H1 (cell line): ENCODE data around the gene SLC6A2. TPM values are rescaled to one million over a fixed set of nuclear protein-coding genes. Genes with fewer than 3 reads are reported as not detected.

Experiments used
- CTCF ChIA-PET: fragments of 300-600 bp; sonication (Branson Sonifier 250); formaldehyde crosslinking; loops from one replicate; lab custom pipeline; 2021; ENCODE audit not compliant: partially characterized antibody; lab: Charles Lee
- POLR2A ChIA-PET: fragments of 300-600 bp; sonication (Branson Sonifier 250); formaldehyde crosslinking; loops from one replicate; lab custom pipeline; 2021; ENCODE audit warnings: inconsistent platforms; ENCODE audit not compliant: partially characterized antibody; lab: Charles Lee
- DNase-seq, 2 experiments: peaks; one replicate each; pipeline versions ENCODE4 v3.0.0 to v3.0.0-alpha.2; 2010 to 2022; ENCODE audit warnings: low spot score in 2 of 2, low read depth in 1 of 2, mixed read lengths in 1 of 2
- FAIRE-seq: peaks from 2 replicates; lab custom pipeline; 2011; peaks lifted over from hg19 to GRCh38; lab: Jason Lieb, UNC
- H2AFZ ChIP-seq: 2 replicates; pipeline ENCODE4 v1.8.1; 2012; ENCODE audit warnings: low read length, inconsistent platforms
- H2AK5ac ChIP-seq: 2 replicates; pipeline ENCODE4 v1.6.1; 2013; ENCODE audit warnings: low read depth, low read length
- H2BK120ac ChIP-seq: replicated peaks from 2 replicates; pipeline ENCODE3; 2013; ENCODE audit warnings: low read depth, low read length, inconsistent platforms
- H2BK12ac ChIP-seq: 2 replicates; pipeline ENCODE4 v1.6.1; 2013; ENCODE audit warnings: low read depth, low read length
- H2BK15ac ChIP-seq: 2 replicates; pipeline ENCODE4 v1.6.1; 2013; ENCODE audit warnings: low read length
- H2BK20ac ChIP-seq: 2 replicates; pipeline ENCODE4 v1.6.1; 2013; ENCODE audit warnings: low read length
- H2BK5ac ChIP-seq: 2 replicates; pipeline ENCODE4 v1.6.1; 2013; ENCODE audit warnings: low read depth, low read length
- H3K14ac ChIP-seq: 2 replicates; pipeline ENCODE4 v1.6.1; 2013; ENCODE audit warnings: inconsistent platforms; ENCODE audit not compliant: insufficient read length
- H3K18ac ChIP-seq: 2 replicates; pipeline ENCODE4 v1.6.1; 2013; ENCODE audit warnings: low read length; ENCODE audit errors: extremely low read depth
- H3K23ac ChIP-seq: 2 replicates; pipeline ENCODE4 v1.6.1; 2013; ENCODE audit warnings: inconsistent platforms; ENCODE audit not compliant: insufficient read length
- H3K23me2 ChIP-seq: 2 replicates; pipeline ENCODE4 v1.6.1; 2013; ENCODE audit warnings: low read depth, low read length
- H3K27ac ChIP-seq: 2 replicates; pipeline ENCODE4 v1.6.1; 2011; ENCODE audit warnings: low read depth, low read length, inconsistent platforms
- H3K27me3 ChIP-seq, 4 experiments: replicated peaks in 1 of 4; 1 replicate in 1 of 4; 2 replicates in 3 of 4; pipeline versions ENCODE4 v1.6.1 to v1.8.1; 2011 to 2013; ENCODE audit warnings: low read length in 3 of 4, mild to moderate bottlenecking in 3 of 4, inconsistent platforms in 2 of 4, mixed read lengths in 2 of 4, moderate library complexity in 1 of 4; ENCODE audit not compliant: control insufficient read depth in 3 of 4, insufficient read depth in 3 of 4; ENCODE audit errors: extremely low read depth in 1 of 4
- H3K36me3 ChIP-seq, 4 experiments: 2 replicates each; pipeline versions ENCODE4 v1.6.1 to v1.8.1; 2011 to 2013; ENCODE audit warnings: mild to moderate bottlenecking in 4 of 4, low read length in 3 of 4, moderate library complexity in 2 of 4, control low read depth in 1 of 4, inconsistent platforms in 1 of 4; ENCODE audit not compliant: insufficient read depth in 4 of 4, control insufficient read depth in 2 of 4
- H3K4ac ChIP-seq: replicated peaks from 2 replicates; pipeline ENCODE3; 2013; ENCODE audit warnings: low read length, low read depth, mixed read lengths, inconsistent platforms; ENCODE audit not compliant: insufficient read length
- H3K4me1 ChIP-seq, 4 experiments: replicated peaks in 1 of 4; 1 replicate in 1 of 4; 2 replicates in 3 of 4; pipeline versions ENCODE4 v1.6.1 to v1.8.1; 2011 to 2013; ENCODE audit warnings: low read length in 3 of 4, inconsistent platforms in 2 of 4, mixed read lengths in 1 of 4; ENCODE audit not compliant: insufficient read depth in 4 of 4, control insufficient read depth in 3 of 4
- H3K4me2 ChIP-seq, 2 experiments: 2 replicates each; pipeline versions ENCODE4 v1.6.1 to v1.8.1; 2011 to 2013; ENCODE audit warnings: low read depth in 2 of 2, low read length in 2 of 2, control low read depth in 1 of 2, inconsistent platforms in 1 of 2, mild to moderate bottlenecking in 1 of 2; ENCODE audit not compliant: insufficient read depth in 1 of 2
- H3K4me3 ChIP-seq, 4 experiments: fragments of 200-600, 300-600 bp in 1 of 4; sonication (generic), shearing (Covaris generic), sonication (Bioruptor Twin) in 1 of 4; 2 replicates each; pipeline versions ENCODE4 v1.5.1 to v1.8.1; 2011 to 2016; ENCODE audit warnings: low read length in 4 of 4, low read depth in 3 of 4, control low read depth in 2 of 4, inconsistent platforms in 2 of 4, mild to moderate bottlenecking in 2 of 4, mixed read lengths in 1 of 4, moderate library complexity in 1 of 4; ENCODE audit not compliant: insufficient read depth in 2 of 4; ENCODE audit errors: extremely low read depth in 1 of 4
- H3K56ac ChIP-seq: replicated peaks from 2 replicates; pipeline ENCODE3; 2013; ENCODE audit warnings: low read depth, mild to moderate bottlenecking, mixed read lengths, low read length, inconsistent platforms; ENCODE audit not compliant: insufficient read length
- H3K79me1 ChIP-seq: 2 replicates; pipeline ENCODE4 v1.6.1; 2013; ENCODE audit warnings: low read depth, low read length, control low read depth
- H3K79me2 ChIP-seq, 2 experiments: 2 replicates each; pipeline versions ENCODE4 v1.6.1 to v1.8.1; 2012 to 2013; ENCODE audit warnings: low read length in 2 of 2, mild to moderate bottlenecking in 2 of 2, inconsistent platforms in 1 of 2; ENCODE audit not compliant: insufficient read depth in 2 of 2, control insufficient read depth in 1 of 2
- H3K9ac ChIP-seq, 4 experiments: replicated peaks in 1 of 4; 1 replicate in 1 of 4; 2 replicates in 3 of 4; pipeline versions ENCODE4 v1.6.1 to v1.8.1; 2011 to 2013; ENCODE audit warnings: low read depth in 3 of 4, low read length in 3 of 4, control low read depth in 2 of 4, mild to moderate bottlenecking in 2 of 4, moderate library complexity in 2 of 4, inconsistent platforms in 1 of 4; ENCODE audit errors: extremely low read depth in 1 of 4
- H3K9me3 ChIP-seq, 2 experiments: 2 replicates each; pipeline versions ENCODE4 v1.6.1 to v1.8.1; 2012 to 2013; ENCODE audit warnings: mild to moderate bottlenecking in 2 of 2, moderate library complexity in 2 of 2, control low read depth in 1 of 2, inconsistent platforms in 1 of 2, low read depth in 1 of 2, low read length in 1 of 2, mixed read lengths in 1 of 2; ENCODE audit not compliant: insufficient read depth in 2 of 2
- H4K20me1 ChIP-seq, 2 experiments: replicated peaks in 1 of 2; 2 replicates each; pipeline versions ENCODE3 to v1.8.1; 2011 to 2013; ENCODE audit warnings: inconsistent platforms in 2 of 2, low read length in 2 of 2, mild to moderate bottlenecking in 1 of 2; ENCODE audit not compliant: insufficient read depth in 2 of 2, control insufficient read depth in 1 of 2
- H4K5ac ChIP-seq: 2 replicates; pipeline ENCODE4 v1.6.1; 2013; ENCODE audit warnings: low read length, low read depth, mixed read lengths, inconsistent platforms; ENCODE audit not compliant: insufficient read length
- H4K8ac ChIP-seq: 2 replicates; pipeline ENCODE4 v1.8.0; 2013; ENCODE audit warnings: mild to moderate bottlenecking, moderate library complexity, low read length, inconsistent platforms; ENCODE audit not compliant: insufficient read depth; ENCODE audit errors: extremely low read depth
- H4K91ac ChIP-seq: replicated peaks from 2 replicates; pipeline ENCODE3; 2013; ENCODE audit warnings: low read length, mixed read lengths, inconsistent platforms; ENCODE audit not compliant: insufficient read length
- ATF2 ChIP-seq: IDR thresholded peaks from 2 replicates; pipeline ENCODE4 v1.6.1; 2012; ENCODE audit warnings: low read length, inconsistent platforms
- BRCA1 ChIP-seq: IDR thresholded peaks from 2 replicates; pipeline ENCODE4 v1.6.1; 2012; ENCODE audit warnings: low read depth, low read length, improper control_type of control experiment
- CHD1 ChIP-seq: IDR thresholded peaks from 2 replicates; pipeline ENCODE4 v1.6.1; 2012; ENCODE audit warnings: low read depth, low read length, improper control_type of control experiment
- GABPA ChIP-seq: IDR thresholded peaks from 2 replicates; pipeline ENCODE4 v1.6.1; 2011; ENCODE audit warnings: mild to moderate bottlenecking, low read length, moderate library complexity, borderline replicate concordance; ENCODE audit not compliant: insufficient read depth
- JUN ChIP-seq: IDR thresholded peaks from 2 replicates; pipeline ENCODE4 v1.6.1; 2011; ENCODE audit warnings: low read depth, mild to moderate bottlenecking, improper control_type of control experiment, low read length
- KDM5A ChIP-seq: fragments of 200-600 bp; IDR thresholded peaks from 2 replicates; pipeline ENCODE4 v1.7.1; 2012; ENCODE audit warnings: mild to moderate bottlenecking, low read length, inconsistent platforms, mixed read lengths
- NANOG ChIP-seq: IDR thresholded peaks from 2 replicates; pipeline ENCODE4 v1.6.1; 2011; ENCODE audit warnings: low read length, low read depth, mild to moderate bottlenecking, inconsistent platforms; ENCODE audit not compliant: insufficient read depth, poor library complexity, severe bottlenecking
- POLR2AphosphoS5 ChIP-seq: IDR thresholded peaks from 2 replicates; pipeline ENCODE4 v1.6.1; 2011; ENCODE audit warnings: low read depth, low read length
- RBBP5 ChIP-seq: IDR thresholded peaks from 2 replicates; pipeline ENCODE4 v1.7.1; 2012; ENCODE audit warnings: low read depth, mild to moderate bottlenecking, inconsistent platforms, low read length, moderate library complexity, borderline replicate concordance
- ZNF274 ChIP-seq: IDR thresholded peaks from 2 replicates; pipeline ENCODE4 v1.7.0; 2012; ENCODE audit warnings: low read length, borderline replicate concordance; ENCODE audit errors: extremely low read depth
- WGBS, 2 experiments: shearing (Covaris generic) in 1 of 2; methylation state at CpG; one replicate each; pipeline versions ENCODE4 v1.1.6 to v1.1.7; 2013 to 2015; ENCODE audit warnings: low lambda C conversion rate in 2 of 2, mixed read lengths in 2 of 2, inconsistent platforms in 1 of 2, low coverage in 1 of 2, missing lambda C conversion rate in 1 of 2; ENCODE audit not compliant: insufficient replicate concordance in 2 of 2, insufficient coverage in 1 of 2, insufficient read length in 1 of 2; ENCODE audit errors: extremely low coverage in 1 of 2, missing lambda C conversion rate in 1 of 2; 5-methylcytosine and 5-hydroxymethylcytosine counted together
- polyA plus RNA-seq, 7 experiments: library from polyadenylated mRNA; depleted of rRNA in 3 of 7; stranded (reverse) in 5 of 7; unstranded in 2 of 7; fragments of >200 nt in 5 of 7; fragments of 200-250 nt in 2 of 7; gene quantifications; 1 replicate in 5 of 7; 2 replicates in 1 of 7; 4 replicates in 1 of 7; pipeline versions ENCODE4 v1.2.1 to v1.2.3, GENCODE V29; 2011 to 2013; ENCODE audit warnings: missing spikeins in 2 of 7, mixed read lengths in 2 of 7
- total RNA-seq: library from RNA; stranded (reverse); fragmentation: NEBNext Ultra II Directional; extraction: Animal tissue kit (Norgen Biotek cat#: 25700); gene quantifications from 2 replicates; pipeline ENCODE4 v1.2.1, GENCODE V29; 2021

Gene SLC6A2
- total and polyA plus RNA-seq, 2 of the 8 experiments (the other 6 are each of a cell fraction or from before 2014, with no cell fraction given): 0.35 TPM; not detected in 1

GRCh38 chr16:55690841-55691240, 35.1 kb downstream of the SLC6A2 start:
- Histone ChIP-seq H2BK12ac (no peak overlapping the region), H3K18ac (no peak overlapping the region), H4K5ac (no peak overlapping the region), H3K23ac (no peak overlapping the region), H3K14ac (no peak overlapping the region), H4K91ac (no peak overlapping the region), H3K36me3 (no peaks in the 10 kb centered on the region; a peak in 1 of 8 replicates), H2BK120ac (no peak overlapping the region), H3K23me2 (peaks cover 4% of the 10 kb centered on the region; the same call in 1 of the 2 replicates), H4K20me1 (no peaks in the 10 kb centered on the region), H3K79me1 (no peaks in the 10 kb centered on the region), H3K9ac (no peak overlapping the region), H3K56ac (no peak overlapping the region), H2AFZ (no peak overlapping the region), H3K27ac (no peak overlapping the region), H3K4me3 (no peak overlapping the region), H3K9me3 (0 out of 4 replicates have a peak, but pooled peaks cover 0 to 2% of the 10 kb centered on the region in 2 experiments), H2AK5ac (no peak overlapping the region), H3K4ac (no peak overlapping the region), H2BK5ac (no peak overlapping the region), H3K4me2 (no peak overlapping the region), H2BK20ac (no peak overlapping the region), H3K79me2 (no peaks in the 10 kb centered on the region), H3K27me3 (no peaks in the 10 kb centered on the region; a peak in 1 of 7 replicates), H2BK15ac (no peak overlapping the region), H4K8ac (no peak overlapping the region), H3K4me1 (peaks cover 0 to 3% (median 0%) of the 10 kb centered on the region in 4 experiments; a peak in 2 of 7 replicates)
- FAIRE-seq (no peak), DNase-seq (no peak)
- ChIA-PET CTCF (interaction anchor here (0.7 to 5.8 kb wide), 4 partner anchors 12 to 73 kb away, joined by 3 to 41 read pairs (median 6); no protein-coding TSS in a partner anchor), POLR2A (no interaction called here)
- WGBS, 2 experiments: 73% methylated on average over 1 of the region's 1 CpG; no CpG with 5 or more reads in 1 of the 2 experiments
- TF ChIP-seq ATF2: no peak
- TF ChIP-seq BRCA1: no peak
- TF ChIP-seq CHD1: no peak
- TF ChIP-seq NANOG: no peak
- TF ChIP-seq GABPA: no peak
- TF ChIP-seq JUN: no peak
- TF ChIP-seq KDM5A: no peak
- TF ChIP-seq RBBP5: no peak
- no peak for TF ChIP-seq POLR2AphosphoS5
- no peak for TF ChIP-seq ZNF274
